ENCODE results near the gene VOPP1.
"Not testable (repeated sequence)": the region's sequence is repeated elsewhere in the genome, so short reads cannot be mapped to it uniquely, and the experiment has no call there.

- not testable (repeated sequence) for TF ChIP-seq POLR2A, CTCF (IDR thresholded peaks at IDR 0.05)
Measured at GRCh38 chr7:55582656-55583055, 10.4 kb upstream of the VOPP1 start.

All from uterus (tissue), 2 donors.